Peyer's patch (tissue), 4 donors: ENCODE results near the gene MRPS24.

Experiments used
- POLR2A ChIP-seq, 2 donors: fragments of 450-650 bp; IDR thresholded peaks; one replicate each; pipeline ENCODE4 v1.5.1; 2017; ENCODE audit warnings: antibody characterized with exemption in 2 of 2, mild to moderate bottlenecking in 2 of 2, moderate library complexity in 2 of 2
- TF ChIP-seq, protein P1 (sequence below), 6 experiments: fragments of 450-650 bp in 4 of 6; fragments of 200-600 bp in 2 of 6; sonication (generic) in 1 of 6; IDR thresholded peaks; one replicate each; pipeline ENCODE4 v1.5.1; 2017 to 2019; ENCODE audit warnings: antibody characterized with exemption in 6 of 6, mild to moderate bottlenecking in 3 of 6, moderate library complexity in 1 of 6

GRCh38 chr7:43871064-43871463 is 1.7 kb upstream of the MRPS24 start:
- TF ChIP-seq, protein P1, sequence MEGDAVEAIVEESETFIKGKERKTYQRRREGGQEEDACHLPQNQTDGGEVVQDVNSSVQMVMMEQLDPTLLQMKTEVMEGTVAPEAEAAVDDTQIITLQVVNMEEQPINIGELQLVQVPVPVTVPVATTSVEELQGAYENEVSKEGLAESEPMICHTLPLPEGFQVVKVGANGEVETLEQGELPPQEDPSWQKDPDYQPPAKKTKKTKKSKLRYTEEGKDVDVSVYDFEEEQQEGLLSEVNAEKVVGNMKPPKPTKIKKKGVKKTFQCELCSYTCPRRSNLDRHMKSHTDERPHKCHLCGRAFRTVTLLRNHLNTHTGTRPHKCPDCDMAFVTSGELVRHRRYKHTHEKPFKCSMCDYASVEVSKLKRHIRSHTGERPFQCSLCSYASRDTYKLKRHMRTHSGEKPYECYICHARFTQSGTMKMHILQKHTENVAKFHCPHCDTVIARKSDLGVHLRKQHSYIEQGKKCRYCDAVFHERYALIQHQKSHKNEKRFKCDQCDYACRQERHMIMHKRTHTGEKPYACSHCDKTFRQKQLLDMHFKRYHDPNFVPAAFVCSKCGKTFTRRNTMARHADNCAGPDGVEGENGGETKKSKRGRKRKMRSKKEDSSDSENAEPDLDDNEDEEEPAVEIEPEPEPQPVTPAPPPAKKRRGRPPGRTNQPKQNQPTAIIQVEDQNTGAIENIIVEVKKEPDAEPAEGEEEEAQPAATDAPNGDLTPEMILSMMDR (IDR thresholded peaks at IDR 0.05) = no peak
- no peak for TF ChIP-seq POLR2A (IDR thresholded peaks at IDR 0.05)
